Endodermal cell (in vitro differentiated cells): Measurements from ENCODE around the gene XPO6. TPM values are rescaled to one million over a fixed set of nuclear protein-coding genes. Genes with fewer than 3 reads are reported as not detected.
"Not testable (repeated sequence)": the region's sequence is repeated elsewhere in the genome, so short reads cannot be mapped to it uniquely, and the experiment has no call there.

ENCODE experiments used
- DNase-seq: peaks from one replicate; pipeline ENCODE4 v3.0.0-alpha.2; 2017
- H3K27ac ChIP-seq: 2 replicates; pipeline ENCODE4 v1.5.1; 2013; ENCODE audit warnings: mild to moderate bottlenecking, low read depth, low read length, moderate library complexity
- H3K27me3 ChIP-seq: 2 replicates; pipeline ENCODE4 v1.6.1; 2013; ENCODE audit warnings: mild to moderate bottlenecking, low read length, moderate library complexity; ENCODE audit not compliant: insufficient read depth, control insufficient read depth, poor library complexity, severe bottlenecking
- H3K36me3 ChIP-seq: 2 replicates; pipeline ENCODE4 v1.7.0; 2013; ENCODE audit warnings: mild to moderate bottlenecking, low read length, moderate library complexity; ENCODE audit not compliant: control insufficient read depth, insufficient read depth
- H3K4me1 ChIP-seq: one replicate; pipeline ENCODE4 v1.7.0; 2013; ENCODE audit warnings: low read length; ENCODE audit not compliant: control insufficient read depth, insufficient read depth
- H3K4me3 ChIP-seq: 2 replicates; pipeline ENCODE4 v1.5.1; 2013; ENCODE audit warnings: mild to moderate bottlenecking, low read length, moderate library complexity
- H3K9ac ChIP-seq: 2 replicates; pipeline ENCODE4 v1.6.1; 2013; ENCODE audit warnings: mild to moderate bottlenecking, low read length, moderate library complexity; ENCODE audit not compliant: poor library complexity, severe bottlenecking; ENCODE audit errors: extremely low read depth
- H3K9me3 ChIP-seq: 2 replicates; pipeline ENCODE4 v1.6.1; 2013; ENCODE audit warnings: mild to moderate bottlenecking, low read length, moderate library complexity; ENCODE audit not compliant: control insufficient read depth
- H3K27ac Mint-ChIP-seq: 2 replicates; pipeline ENCODE4 v1.8.0; 2020; ENCODE audit warnings: mixed read lengths
- H3K27me3 Mint-ChIP-seq: 2 replicates; pipeline ENCODE4 v1.8.0; 2021; ENCODE audit warnings: mild to moderate bottlenecking, mixed read lengths; ENCODE audit not compliant: insufficient read depth
- H3K36me3 Mint-ChIP-seq: 2 replicates; pipeline ENCODE4 v1.8.0; 2020; ENCODE audit warnings: low read depth, mixed read lengths
- H3K4me1 Mint-ChIP-seq: 2 replicates; pipeline ENCODE4 v1.8.0; 2020; ENCODE audit warnings: mixed read lengths
- H3K4me3 Mint-ChIP-seq: 2 replicates; pipeline ENCODE4 v1.8.0; 2020; ENCODE audit warnings: mild to moderate bottlenecking, moderate library complexity, mixed read lengths
- H3K9me3 Mint-ChIP-seq: 2 replicates; pipeline ENCODE4 v1.8.0; 2020; ENCODE audit warnings: mild to moderate bottlenecking, mixed read lengths
- CTCF ChIP-seq: fragments of 200-600 bp; sonication (generic); conservative IDR thresholded peaks from 2 replicates; pipeline ENCODE4 v1.5.0; 2021; ENCODE audit warnings: antibody characterized with exemption, mild to moderate bottlenecking
- WGBS, 2 experiments: methylation state at CpG; one replicate each; pipeline versions ENCODE4 v1.1.5 to v1.1.7; 2013; ENCODE audit warnings: missing lambda C conversion rate in 2 of 2, mixed read lengths in 1 of 2; ENCODE audit not compliant: insufficient coverage in 1 of 2, insufficient read length in 1 of 2; 5-methylcytosine and 5-hydroxymethylcytosine counted together
- total RNA-seq, 2 donors: library from RNA; stranded (reverse); fragmentation: NEBNext Ultra II Directional in 1 of 2; extraction: Animal tissue kit (Norgen Biotek cat#: 25700) in 1 of 2; gene quantifications; 2 replicates in 1 of 2; 3 replicates in 1 of 2; pipeline ENCODE4 v1.2.1, GENCODE V29; 2021

The XPO6 gene
- total RNA-seq, 2 donors from 2014 or later, result 84.7 to 92.4 TPM

- Histone ChIP-seq H3K9ac (no peak overlapping the region), H3K9me3 (no peaks in the 10 kb centered on the region), H3K36me3 (no peaks in the 10 kb centered on the region), H3K4me1 (no peaks in the 10 kb centered on the region), H3K4me3 (no peak overlapping the region), H3K27ac (no peak overlapping the region), H3K27me3 (no peaks in the 10 kb centered on the region)
- no peak for DNase-seq
- WGBS, 2 experiments, result 97 to 100% methylated on average over 1 to 2 of the region's 2 CpGs
- Mint-ChIP-seq H3K27ac (no peak overlapping the region), H3K9me3 (no peaks in the 10 kb centered on the region), H3K4me1 (no peaks in the 10 kb centered on the region), H3K36me3 (no peaks in the 10 kb centered on the region), H3K4me3 (no peak overlapping the region), H3K27me3 (no peaks in the 10 kb centered on the region)
- no peak for TF ChIP-seq CTCF
These were observed 20.0 kb upstream of the XPO6 start for GRCh38 chr16:28231763-28232162.

DNA sequence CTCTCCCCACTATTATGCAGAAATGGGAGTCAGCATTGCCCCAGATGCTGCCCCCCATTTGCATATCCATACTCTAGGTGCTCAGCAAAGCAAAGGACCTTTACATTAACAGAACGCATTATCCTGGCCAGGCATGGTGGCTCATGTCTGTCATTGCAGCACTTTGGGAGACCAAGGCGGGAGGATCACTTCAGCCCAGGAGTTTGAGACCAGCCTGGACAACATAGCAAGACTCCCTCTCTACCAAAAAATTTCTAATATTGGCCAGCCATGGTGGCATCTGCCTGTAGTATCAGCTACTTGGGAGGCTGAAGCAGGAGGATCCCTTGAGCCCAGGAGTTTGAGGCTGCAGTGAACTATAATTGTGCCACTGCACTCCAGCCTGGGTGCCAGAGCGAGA lies 12.1 kb upstream of the XPO6 start:
- not testable (repeated sequence) for H3K9me3 Mint-ChIP-seq, H3K4me1 Mint-ChIP-seq
- WGBS, 2 experiments, result 79 to 80% methylated on average over 3 of the region's 3 CpGs

DNA sequence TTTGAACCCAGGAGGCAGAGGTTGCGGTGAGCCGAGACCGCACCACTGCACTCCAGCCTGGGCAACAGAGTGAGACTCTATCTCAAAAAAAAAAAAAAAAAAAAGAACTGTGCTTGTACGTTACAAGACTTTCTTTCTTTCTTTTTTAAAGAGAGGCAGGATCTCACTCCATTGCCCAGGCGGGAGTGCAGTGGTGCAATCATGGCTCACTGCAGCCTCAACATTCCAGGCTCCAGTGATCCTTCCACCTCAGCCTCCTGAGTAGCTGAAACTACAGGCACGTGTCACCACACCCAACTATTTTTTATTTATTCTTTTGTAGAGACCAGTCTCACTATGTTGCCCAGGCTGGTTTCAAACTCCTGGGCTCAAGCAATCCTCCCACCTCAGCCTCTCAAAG lies 8.0 kb upstream of the XPO6 start:
- H3K27ac Mint-ChIP-seq, result peak overlapping the region; percentile 42
- not testable (repeated sequence) for H3K27ac ChIP-seq, H3K27me3 ChIP-seq, H3K9ac ChIP-seq, H3K36me3 ChIP-seq, H3K36me3 Mint-ChIP-seq, H3K4me3 Mint-ChIP-seq, H3K9me3 ChIP-seq, H3K4me3 ChIP-seq, H3K4me1 ChIP-seq, DNase-seq, H3K9me3 Mint-ChIP-seq, H3K27me3 Mint-ChIP-seq, H3K4me1 Mint-ChIP-seq
- 93 to 96% methylated on average over 3 to 6 of the region's 6 CpGs for WGBS, 2 experiments

More for the DNA sequence above, 12.1 kb upstream of the XPO6 start:
- not testable (repeated sequence) for H3K4me3 ChIP-seq, H3K9ac ChIP-seq, H3K27me3 ChIP-seq, H3K27ac Mint-ChIP-seq, H3K27me3 Mint-ChIP-seq, H3K36me3 Mint-ChIP-seq, H3K36me3 ChIP-seq, H3K4me1 ChIP-seq, DNase-seq, H3K9me3 ChIP-seq, H3K4me3 Mint-ChIP-seq, H3K27ac ChIP-seq

- Histone ChIP-seq H3K4me3 (no peak overlapping the region), H3K27me3 (no peaks in the 10 kb centered on the region), H3K36me3 (no peaks in the 10 kb centered on the region), H3K4me1 (no peaks in the 10 kb centered on the region), H3K9me3 (no peaks in the 10 kb centered on the region), H3K9ac (no peak overlapping the region), H3K27ac (no peak overlapping the region)
- no peaks in the 10 kb centered on the region for H3K4me1 Mint-ChIP-seq
- H3K36me3 Mint-ChIP-seq, result no peaks in the 10 kb centered on the region
- no peak overlapping the region for H3K4me3 Mint-ChIP-seq
- WGBS, 2 experiments, result 81 to 95% methylated on average over 4 to 5 of the region's 5 CpGs
- no peaks in the 10 kb centered on the region for H3K27me3 Mint-ChIP-seq
- DNase-seq, result peak; percentile 52
- no peaks in the 10 kb centered on the region for H3K9me3 Mint-ChIP-seq
- no peak for TF ChIP-seq CTCF
- H3K27ac Mint-ChIP-seq, result peak overlapping the region; percentile 42
These were observed 7.5 kb upstream of the XPO6 start for GRCh38 chr16:28219282-28219681.
